NCI-H510A (cell line): ENCODE data around the gene IRX1.

ENCODE experiments used
- DNase-seq: peaks from one replicate; lab custom pipeline; 2025; lab: John Stamatoyannopoulos, UW

The IRX1 gene

DNA sequence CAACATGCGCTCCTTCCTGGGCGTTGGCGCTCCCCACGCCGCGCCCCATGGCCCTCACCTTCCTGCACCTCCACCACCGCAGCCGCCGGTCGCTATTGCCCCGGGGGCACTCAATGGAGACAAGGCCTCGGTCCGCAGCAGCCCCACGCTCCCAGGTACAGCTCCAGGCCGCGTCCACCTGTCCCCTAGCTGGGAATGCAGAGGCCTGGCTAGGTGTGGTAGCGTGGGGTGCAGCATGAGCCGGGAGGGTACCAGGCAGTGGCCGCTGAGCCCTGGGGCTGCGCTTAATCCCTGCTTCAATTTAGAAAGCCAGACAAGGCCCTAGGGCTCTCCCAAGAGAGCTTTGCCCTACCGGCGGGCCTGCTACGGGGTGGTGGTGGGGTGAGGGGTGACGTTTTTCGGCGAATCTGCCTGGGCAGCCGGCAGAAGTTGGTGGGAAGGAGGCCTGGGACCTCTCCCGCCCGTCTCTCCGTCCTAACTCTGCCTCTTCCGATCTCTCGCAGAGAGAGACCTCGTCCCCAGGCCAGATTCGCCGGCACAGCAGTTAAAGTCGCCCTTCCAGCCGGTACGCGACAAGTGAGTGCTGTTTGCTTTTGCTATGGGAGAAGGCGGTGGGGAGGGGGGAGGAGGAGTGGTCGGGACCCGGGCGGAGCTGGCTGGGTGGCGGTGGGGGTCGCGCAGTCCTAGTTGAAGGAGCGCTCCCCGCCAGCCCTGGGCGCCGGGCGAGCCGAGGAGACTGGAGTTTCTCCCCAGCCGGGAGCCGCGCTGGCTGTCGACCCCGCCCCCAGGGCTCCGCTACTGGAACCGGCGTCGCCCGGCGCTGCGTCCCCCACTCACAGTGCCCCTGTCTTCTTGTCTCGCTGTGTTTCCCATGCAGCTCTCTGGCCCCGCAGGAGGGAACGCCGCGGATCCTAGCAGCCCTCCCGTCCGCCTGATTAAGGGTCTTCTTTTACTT is 4.8 kb downstream of the IRX1 start:
- no peak for DNase-seq

DNA sequence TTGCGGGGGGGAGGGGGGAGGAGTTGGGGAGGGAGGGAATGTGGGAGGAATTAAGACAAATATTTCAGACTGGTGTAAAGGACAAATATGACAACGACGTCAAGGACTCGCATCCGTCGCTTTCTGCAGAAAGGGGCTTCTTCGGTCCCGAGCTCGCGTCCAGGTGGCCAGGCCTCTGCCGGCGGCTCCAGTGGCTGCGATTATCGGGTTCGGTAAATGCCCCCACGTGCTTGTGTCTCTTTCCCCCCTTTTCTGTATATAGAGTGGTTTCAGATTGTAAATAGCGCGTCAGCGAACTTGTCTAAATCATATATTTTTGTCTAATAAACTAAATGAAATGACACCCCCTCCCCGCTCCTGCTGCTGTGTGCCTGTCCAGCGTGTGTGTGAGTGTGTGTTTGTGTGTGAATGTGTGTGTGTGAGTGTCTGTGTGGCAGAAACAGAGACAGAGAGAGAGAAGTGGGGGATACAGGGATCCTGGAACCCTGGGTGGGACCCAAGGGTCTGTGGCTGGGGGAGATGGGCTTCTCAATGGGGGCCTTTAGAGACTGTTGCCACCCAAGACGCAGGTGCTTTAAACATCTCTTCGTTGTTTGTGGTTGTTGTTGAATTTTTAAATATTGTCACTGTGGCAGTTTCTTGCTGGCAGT is 5.6 kb downstream of the IRX1 start:
- no peak for DNase-seq

DNA sequence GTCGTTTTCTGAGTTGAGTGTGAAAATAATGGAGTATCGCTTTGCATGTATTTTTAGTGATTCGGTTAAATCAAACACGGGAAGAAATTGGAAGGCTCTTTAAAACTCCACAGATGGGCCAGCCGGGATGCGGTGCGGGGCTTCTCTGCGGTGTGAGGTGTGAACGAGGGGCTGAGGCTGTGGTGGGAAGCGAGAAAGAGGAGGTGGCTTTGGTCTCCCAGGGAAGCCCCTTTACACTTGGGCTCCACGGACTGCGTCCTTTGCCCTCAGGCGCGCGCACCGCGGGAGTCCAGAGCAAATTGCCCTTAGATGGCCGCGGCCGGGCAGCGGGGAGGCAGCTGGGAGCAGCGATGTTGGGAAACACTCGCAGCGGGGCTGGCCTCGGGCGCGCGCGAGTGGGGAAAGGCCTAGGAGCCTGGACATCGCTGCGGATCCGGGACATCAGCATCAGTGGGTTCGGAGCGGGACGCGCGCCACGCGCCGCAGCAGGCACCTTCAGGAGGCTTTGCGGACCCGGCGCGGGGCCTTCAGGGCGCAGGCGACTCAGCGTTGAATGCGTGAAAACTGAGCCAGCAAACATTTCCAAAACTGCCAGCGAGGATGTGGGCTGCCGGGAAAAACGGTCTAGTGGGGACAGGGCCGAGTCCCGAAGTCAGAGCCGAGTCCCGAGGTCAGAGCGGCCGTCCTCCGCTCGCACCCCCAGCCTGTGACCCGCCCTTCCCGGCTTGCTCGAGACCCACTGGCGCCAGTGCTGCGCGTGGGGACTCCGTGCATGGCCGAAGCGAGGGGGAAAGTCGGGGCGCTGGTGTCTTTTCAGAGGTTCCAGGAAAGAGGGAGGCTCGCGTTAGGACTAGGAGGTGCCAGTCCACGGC is 6.5 kb downstream of the IRX1 start:
- no peak for DNase-seq

DNA sequence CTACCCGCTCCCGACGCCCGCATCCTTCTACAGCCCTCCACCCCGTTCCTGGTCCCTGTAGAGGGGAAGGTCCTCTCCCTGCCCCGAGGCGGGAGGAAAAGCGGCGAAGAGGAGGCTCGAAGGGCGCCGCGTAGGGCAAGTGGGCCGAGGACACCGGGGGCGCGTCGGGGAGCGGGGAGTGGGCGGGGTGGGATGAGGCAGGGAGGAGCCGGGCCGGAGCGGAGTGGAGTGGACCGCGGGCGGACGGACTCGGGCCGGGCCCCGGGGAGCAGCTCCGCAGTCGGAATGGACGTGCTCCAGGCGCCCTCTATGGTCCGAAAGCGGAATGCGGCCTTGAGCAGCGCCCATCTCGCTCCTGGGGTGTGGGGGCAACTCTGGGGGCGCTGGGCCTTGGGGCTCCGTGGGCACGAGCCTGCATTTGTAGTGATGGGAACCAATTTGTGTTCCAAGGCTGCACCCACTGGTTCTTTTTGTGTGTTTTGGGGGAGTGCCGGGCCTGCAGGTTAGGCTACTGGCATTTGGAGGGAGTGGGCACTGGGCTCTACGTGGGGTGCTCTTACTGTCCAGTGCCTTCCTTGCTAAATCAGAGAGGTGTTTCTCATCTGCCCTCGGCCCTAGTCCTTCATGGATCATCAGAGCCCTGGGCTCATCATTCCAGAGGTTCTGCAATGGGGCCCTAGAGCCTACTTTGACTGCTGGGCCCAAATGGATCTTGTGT is 7.3 kb downstream of the IRX1 start:
- no peak for DNase-seq

DNA sequence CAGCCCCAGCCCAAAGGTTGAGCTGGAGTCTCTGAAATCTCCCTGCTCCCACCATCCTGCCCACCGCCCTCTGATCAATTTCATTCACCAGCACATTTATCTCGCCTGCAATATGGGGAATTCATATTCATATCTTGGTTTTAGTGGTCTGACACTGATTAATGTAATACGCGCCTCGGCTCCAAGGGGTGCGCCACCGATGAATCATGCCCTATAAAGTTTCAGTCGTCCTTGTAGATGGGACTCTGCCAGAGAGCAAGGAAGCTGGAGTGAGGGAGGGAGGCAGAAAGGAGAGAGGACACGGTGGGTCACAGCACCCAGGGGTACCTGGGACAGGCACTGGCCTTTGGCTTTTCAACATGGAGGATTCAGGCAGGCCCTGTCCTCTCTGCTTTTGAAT is 8.9 kb downstream of the IRX1 start:
- no peak for DNase-seq

DNA sequence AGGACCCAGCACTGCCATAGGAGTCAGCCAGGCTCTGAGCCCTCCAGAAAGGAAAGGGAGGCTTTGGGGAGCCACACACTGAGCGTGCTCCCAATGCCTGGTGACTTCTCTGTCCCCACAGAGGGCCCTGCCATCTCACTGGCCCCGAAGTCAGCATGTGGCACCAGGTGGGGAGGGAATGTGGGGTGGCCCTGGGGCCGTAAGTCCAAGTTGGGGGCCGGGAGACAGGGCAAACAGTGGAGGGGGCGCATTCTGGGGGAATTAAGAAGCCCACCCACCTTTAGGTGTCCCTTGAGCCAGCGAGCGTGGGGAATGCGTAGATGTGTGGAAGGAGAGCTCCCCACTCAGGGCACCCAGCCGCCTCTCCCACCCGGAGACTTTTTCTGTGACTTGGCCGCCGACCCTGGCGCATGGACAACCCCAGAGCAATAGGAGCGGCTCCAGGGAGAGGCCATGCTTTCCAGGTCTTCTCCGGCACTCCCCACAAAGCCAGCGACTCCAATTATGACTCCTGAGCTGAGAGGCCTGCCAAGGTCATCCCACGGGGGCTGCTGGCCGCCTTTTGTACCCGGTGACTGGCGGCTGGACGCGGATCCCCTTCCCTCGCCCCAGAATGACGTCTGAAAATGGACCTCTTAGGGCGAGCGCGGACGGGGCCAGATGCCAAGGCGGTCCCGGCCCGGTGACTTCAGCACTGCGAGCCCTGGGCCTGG is 9.8 kb downstream of the IRX1 start:
- DNase-seq: no peak

DNA sequence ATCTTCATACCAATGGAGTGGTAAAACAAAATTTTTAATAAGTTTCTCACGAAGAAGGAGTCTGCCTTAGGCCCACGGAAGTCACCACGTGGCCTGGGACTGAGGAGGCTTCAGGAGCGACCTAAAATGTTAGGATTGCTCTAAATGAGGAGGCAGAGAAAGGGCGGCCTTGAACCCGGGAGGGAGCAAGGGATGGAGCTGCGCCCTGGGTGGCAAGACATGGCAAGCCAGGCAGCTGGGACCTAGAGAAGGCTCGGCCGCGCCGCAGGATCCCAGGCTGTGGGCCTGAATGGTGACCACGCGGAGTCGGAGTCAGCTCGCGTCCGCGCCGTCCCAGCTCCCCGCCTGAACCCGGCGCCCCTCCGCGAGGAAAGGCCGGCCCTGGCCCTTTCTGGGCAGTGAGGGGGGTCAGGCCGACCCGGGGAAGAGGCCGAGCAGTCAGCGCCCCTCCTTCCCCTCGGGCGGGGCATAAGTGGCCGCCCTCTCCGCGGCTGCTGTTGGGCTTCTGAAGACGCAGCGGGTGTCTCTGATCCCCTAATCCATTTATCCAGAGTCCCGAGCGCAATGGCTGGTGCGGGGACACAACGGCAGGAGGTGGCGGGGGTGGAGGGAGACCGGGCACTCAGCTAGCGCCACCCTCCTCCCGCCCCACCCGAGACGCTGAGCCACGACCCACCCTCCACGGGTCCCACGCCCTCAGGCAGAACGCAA is 10.6 kb downstream of the IRX1 start:
- no peak for DNase-seq

DNA sequence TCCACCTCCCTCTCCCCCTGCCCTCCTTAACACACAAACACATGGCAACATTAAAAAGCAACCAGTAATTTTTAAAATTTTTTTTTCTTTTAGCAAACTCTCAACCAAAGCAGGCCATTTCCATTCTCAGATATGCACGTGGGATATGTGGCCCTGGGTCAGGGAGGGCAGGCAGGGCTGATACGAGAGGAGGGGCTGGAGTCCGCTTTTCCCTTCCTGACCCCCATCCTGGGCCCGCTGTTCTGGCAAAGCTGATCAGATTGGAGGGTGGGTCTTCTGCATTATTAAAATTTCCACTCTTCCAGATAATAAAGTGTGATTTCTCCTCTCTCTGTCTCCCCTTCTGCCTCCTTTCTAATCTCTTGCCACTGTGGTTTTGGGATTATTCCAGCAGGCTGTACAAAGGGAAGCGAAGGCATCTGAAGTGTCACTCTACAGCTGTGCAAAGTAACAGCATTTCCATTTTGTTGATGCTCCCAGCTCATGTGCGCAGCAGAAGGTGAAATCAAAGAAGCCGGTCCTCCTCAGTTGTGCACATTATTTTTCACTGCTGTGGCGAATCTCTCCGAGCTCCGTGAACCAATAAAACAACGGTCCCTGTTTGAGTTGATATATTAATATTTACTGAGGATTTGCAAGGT is 12.0 kb downstream of the IRX1 start:
- no peak for DNase-seq

DNA sequence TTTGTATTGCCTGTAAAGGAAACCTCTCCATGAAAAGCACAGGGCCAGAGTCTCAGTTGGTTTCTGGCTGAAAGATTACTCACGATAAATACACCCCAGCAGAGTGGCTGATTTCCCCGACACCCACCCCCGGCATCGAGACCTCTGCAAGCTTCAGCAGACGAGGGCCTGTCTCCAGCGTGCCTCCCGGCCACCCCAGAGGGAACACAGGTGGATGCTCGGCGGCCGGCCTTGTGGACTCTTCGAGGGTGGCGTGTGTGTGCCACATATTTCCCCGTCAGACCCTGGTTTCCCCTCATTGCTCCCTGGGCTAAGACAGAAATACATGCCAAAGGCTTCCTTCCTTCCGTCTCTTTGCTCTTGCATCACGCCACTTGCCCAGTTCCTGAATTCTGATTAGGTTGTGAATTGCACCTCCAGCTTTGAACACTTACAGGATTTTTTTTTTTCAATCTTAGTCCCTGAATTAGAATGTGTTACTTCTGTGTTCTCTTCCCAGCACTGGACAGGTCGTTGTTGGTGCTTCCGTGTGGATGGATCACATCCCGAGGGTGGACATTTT is 13.6 kb downstream of the IRX1 start:
- DNase-seq: no peak

DNA sequence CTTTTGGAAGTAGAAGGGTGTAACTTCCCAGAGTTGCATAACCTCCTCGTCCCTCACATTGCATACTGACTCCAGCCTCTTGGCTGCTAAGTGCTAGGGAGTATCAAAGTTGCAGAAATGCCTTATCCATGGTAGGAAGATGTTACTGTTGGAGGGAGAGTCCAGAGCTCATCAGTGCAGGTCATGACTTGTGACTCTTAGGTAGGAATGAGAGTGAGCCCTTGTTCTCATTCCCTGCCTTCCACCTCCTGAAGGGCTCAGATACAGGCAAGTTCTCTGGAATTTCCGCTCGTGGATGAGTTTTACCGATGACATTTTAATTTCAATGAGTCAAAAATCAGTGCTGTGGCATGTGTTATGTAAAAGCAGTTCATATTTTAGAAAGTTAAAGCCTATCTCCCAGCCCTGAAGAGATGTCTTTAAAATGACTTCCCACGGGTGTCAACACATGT is 17.0 kb downstream of the IRX1 start:
- DNase-seq: no peak

DNA sequence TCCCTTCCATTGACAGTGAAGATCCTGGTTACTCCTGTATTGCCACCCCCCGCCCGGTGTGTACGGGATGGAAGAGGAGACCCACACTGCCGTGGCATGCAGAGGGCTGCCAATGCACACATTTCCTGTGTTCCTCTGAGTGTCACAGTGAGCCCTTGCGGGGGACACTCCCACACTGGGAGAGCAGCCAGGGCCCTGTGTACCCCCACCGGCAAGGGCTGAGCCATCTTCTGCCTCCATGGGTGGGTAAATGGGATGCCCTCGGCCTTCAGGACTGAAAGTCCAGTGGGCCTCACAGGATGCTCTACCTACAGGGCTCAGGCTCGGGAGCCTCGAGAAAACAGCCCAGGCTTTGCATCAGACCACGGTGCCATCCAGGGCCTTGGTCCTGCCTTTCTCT is 18.1 kb downstream of the IRX1 start:
- no peak for DNase-seq

DNA sequence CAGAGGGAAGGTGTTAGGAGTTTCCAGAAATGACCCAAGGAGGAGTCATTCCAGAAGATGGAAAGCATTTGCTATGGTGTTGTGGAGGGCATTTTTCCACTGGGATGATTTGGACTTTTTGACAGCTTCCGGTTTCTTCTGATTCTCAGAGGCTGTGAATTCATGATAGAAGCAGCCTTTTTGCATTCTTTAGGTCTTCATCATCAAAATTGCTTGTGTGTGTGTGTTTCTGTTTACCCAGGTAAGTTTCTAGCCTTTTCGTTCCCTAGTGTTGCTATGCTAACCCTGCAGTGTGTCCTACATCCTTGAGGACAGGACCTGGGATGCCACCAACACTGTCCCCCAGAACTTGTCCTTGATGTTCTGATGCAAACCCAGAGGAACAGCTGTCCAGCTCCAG is 19.6 kb downstream of the IRX1 start:
- no peak for DNase-seq

DNA sequence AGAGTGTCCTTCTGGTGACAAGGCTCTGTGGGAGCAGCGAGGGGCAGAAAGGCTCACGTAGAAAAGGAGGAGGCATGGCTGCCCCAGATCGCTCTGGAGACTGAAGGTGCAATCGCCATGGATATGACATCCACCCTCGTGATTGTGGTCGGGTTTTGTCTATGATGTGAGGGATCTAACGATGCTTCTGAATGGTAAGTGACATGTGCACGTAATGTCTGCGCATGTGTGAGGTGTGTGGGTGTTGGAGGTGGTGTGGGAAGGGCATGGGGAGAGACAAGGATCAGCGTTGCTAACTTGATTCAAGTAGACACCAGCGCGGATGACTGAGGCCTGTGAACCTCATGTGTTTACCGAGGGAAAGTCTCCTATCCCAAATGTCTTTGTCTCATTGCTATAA is 20.2 kb downstream of the IRX1 start:
- no peak for DNase-seq

DNA sequence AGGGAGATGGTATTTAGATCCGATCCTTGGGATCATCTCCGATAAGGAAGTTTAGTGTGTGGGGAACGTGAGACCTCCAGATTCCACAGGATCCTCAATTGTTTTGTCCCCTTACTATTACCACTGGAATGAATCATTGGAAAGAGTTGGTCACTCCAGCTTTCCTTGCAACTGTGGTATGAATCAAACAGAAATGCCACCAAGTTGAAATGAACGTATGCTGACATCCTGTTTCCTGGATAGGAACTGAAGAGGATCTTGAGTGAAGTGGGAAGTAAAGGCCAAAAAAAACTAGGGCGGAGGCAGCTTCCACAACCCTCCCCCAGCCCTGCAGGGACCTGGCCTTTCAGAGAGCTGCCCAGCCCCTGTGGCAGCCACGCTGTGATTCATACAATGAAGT is 23.9 kb downstream of the IRX1 start:
- DNase-seq: no peak

DNA sequence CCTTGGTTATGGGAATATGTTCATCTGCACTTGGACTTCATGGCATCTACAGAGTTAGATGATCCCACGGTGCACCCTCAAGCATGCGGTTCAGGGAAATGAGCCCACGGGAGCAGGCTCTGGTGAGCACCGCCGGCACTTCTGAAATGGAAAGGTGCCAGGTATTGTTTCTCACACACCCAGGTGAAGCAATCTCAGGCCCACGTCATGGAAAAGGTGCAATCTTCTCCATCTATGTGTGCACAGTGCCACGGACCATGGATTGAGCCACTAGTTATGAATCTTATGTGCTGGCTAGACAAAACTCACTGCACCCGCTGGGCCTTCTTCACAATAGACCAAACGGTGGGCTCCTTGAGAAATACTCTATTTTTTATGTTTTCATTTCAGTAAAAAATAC is 27.3 kb downstream of the IRX1 start:
- DNase-seq: no peak

DNA sequence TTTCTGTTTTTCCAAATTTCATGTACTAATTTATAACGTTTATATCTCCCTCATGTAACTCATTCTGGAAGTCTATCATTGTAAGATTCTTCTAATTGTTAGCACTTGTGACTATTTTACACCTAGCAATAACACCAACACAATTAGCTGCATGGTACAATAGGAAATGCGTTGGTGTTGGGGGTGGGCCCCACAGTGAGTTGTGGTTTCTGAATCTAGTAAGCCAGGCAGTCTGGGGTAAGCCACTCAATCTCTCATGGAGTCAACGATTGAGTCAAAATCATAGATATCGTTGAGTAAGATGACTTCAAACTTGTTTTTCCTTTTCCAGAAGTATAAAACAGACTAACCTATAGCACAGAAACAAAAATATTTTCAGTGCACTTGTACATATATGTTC is 30.0 kb downstream of the IRX1 start:
- DNase-seq: no peak

DNA sequence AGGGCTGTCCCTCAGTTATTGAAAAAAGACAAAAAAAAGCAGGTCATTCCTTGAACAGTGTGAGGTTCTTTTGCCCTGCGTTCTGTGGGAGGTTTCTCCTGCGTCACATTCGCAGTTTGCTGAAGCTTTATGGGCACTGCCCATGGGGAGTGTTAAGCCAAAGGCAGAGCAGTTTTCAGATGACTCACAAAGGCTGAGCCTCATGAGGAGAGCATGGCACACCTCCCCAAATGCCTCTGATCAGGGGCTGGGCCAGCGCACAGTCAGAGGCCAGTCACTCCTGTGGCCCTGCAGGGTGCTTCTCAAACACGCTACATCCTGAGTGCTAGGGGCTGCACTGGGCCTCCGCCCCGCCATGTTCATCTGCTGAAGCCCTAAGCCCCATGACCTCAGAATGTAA is 38.4 kb downstream of the IRX1 start:
- no peak for DNase-seq

DNA sequence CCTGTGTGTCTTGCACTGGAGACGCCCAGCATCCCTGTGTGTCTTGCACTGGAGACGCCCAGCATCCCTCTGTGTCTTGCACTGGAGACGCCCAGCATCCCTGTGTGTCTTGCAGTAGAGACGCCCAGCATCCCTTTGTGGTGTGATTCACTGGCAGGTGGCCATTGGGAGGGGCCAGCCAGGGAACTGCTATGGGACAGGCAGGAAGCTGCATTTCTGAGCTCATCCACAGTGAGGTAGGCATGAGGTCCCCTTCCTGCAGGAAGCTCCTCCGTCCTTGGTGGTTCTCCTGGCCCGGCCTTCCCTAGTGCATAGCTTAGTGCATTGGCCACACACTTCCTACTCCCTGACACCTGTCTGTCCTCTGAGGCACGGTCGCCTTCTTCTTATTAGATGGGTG is 43.5 kb downstream of the IRX1 start:
- no peak for DNase-seq

DNA sequence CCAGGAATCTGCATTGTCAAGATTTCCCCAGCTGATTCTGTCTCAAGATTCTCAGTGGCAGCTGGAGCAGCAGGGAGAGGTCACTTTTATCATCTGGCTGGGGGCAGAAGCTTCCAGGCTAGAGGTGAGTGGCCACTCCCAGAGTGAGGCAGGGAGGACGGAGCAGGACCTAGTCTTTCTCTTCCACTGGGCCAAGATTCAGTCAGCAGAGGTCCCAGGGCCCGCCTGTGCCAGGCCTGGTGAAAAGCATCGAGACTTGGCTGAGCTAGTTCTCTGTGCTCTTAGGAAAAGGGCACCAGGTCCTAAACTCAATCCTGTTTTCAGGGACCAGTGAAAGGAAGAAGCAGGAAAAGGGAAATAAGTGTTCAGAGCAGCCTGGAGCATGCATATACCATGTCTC is 46.6 kb downstream of the IRX1 start:
- no peak for DNase-seq

DNA sequence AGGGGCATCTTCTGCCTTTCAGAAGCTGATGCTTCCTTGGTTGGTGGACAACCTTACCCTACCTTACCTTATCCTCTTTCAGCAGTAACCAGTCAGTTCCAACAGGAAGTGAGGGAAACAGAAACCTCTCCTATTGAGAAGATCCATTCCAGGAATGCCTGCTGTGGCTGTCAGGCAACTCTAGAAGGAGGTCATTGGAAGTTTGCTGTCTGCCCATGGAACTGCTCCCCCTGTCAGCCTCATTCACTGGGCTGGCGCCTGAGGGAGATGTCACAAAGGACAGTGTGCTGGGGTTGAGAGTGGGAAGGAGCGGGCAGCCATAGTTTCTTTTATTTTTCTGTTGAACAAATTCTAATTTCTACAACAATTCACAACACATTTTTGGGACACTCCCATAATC is 54.7 kb downstream of the IRX1 start:
- no peak for DNase-seq
